Measurements from ENCODE around the gene NR2F1-AS1. TPM values are rescaled to one million over a fixed set of nuclear protein-coding genes. Genes with fewer than 3 reads are reported as not detected.
"Not testable (repeated sequence)": the region's sequence is repeated elsewhere in the genome, so short reads cannot be mapped to it uniquely, and the experiment has no call there.

NR2F1-AS1 gene
- total RNA-seq, 1 experiment from 2014 or later: 1.7 TPM

DNA sequence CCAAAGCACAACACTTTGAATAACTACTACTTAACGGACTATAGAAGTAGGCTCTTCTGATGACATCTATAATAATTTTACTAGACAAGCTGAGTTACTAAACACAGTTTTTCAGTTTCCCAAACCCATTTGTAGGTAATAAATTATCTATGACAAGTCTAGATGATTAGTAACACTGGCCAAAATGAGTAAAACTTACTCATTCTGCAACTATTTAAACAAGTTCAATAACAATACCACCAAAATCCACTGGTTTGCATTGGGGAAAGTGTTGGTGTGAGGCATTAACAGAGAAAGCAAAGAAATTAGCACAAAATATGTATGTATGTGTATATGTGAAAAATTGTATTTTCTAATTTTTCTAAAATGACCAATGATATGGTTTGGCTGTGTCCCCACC, 119.3 kb downstream of the NR2F1-AS1 start:
- H3K27ac ChIP-seq (ENCODE audit: low read length): no peak overlapping the region

GRCh38 chr5:93460286-93460685, 120.7 kb downstream of the NR2F1-AS1 start:
- no peak overlapping the region for H3K27ac ChIP-seq (ENCODE audit: low read length)
- DNase-seq: no peak
- H3K36me3 ChIP-seq (ENCODE audit: insufficient read depth, low read length): no peaks in the 10 kb centered on the region

More for the DNA sequence above, 119.3 kb downstream of the NR2F1-AS1 start:
- no peaks in the 10 kb centered on the region for H3K27me3 ChIP-seq (ENCODE audit: low read length)
- no peaks in the 10 kb centered on the region for H3K9me2 ChIP-seq (replicated peaks; ENCODE audit: insufficient read depth, low read length)
- H3K79me2 ChIP-seq (ENCODE audit: low read length): no peaks in the 10 kb centered on the region
- H4K20me1 ChIP-seq (ENCODE audit: insufficient read depth, low read depth, low read length): no peaks in the 10 kb centered on the region
- H3K4me3 ChIP-seq (ENCODE audit: low read length): no peak overlapping the region
- no peak overlapping the region for H3K4me2 ChIP-seq (ENCODE audit: low read depth, low read length, poor library complexity, severe bottlenecking)
- no peaks in the 10 kb centered on the region for H3K4me1 ChIP-seq (ENCODE audit: low read length)
- H3K9ac ChIP-seq (ENCODE audit: low read length): no peak overlapping the region
- no peaks in the 10 kb centered on the region for H3K36me3 ChIP-seq (ENCODE audit: insufficient read depth, low read length)
- DNase-seq: no peak
- no peak overlapping the region for H2AFZ ChIP-seq (ENCODE audit: low read length)
- H3K9me3 ChIP-seq (ENCODE audit: low read length): no peaks in the 10 kb centered on the region; the same call in 1 of the 2 replicates

DNA sequence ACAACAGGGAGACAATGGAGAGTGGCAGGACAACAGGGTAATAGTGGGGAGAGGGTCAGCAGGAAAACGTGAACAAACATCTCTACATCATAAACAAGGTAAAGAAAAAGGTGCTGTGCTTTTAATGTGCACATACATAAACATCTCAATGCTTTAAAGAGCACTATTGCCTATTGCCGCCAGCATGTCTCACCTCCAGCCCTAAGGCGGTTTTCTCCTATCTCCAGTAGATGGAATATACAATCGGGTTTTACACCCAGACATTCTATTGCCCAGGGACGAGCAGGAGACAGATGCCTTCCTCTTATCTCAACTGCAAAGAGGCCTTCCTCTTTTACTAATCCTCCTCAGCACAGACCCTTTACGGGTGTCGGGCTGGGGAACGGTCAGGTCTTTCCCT, 124.2 kb downstream of the NR2F1-AS1 start:
- H3K79me2 ChIP-seq (ENCODE audit: low read length); DNase-seq; H3K4me3 ChIP-seq (ENCODE audit: low read length); H2AFZ ChIP-seq (ENCODE audit: low read length); H3K4me1 ChIP-seq (ENCODE audit: low read length); H3K27me3 ChIP-seq (ENCODE audit: low read length); H3K4me2 ChIP-seq (ENCODE audit: low read depth, low read length, poor library complexity, severe bottlenecking); H3K9me2 ChIP-seq (replicated peaks; ENCODE audit: insufficient read depth, low read length); H4K20me1 ChIP-seq (ENCODE audit: insufficient read depth, low read depth, low read length); H3K36me3 ChIP-seq (ENCODE audit: insufficient read depth, low read length); H3K9me3 ChIP-seq (ENCODE audit: low read length); H3K9ac ChIP-seq (ENCODE audit: low read length); H3K27ac ChIP-seq (ENCODE audit: low read length): not testable (repeated sequence)

More at GRCh38 chr5:93460286-93460685, 120.7 kb downstream of the NR2F1-AS1 start:
- no peak overlapping the region for H3K4me2 ChIP-seq (ENCODE audit: low read depth, low read length, poor library complexity, severe bottlenecking)
- no peak overlapping the region for H3K9ac ChIP-seq (ENCODE audit: low read length)
- no peak overlapping the region for H2AFZ ChIP-seq (ENCODE audit: low read length)
- no peaks in the 10 kb centered on the region for H3K4me1 ChIP-seq (ENCODE audit: low read length)
- H3K79me2 ChIP-seq (ENCODE audit: low read length): no peaks in the 10 kb centered on the region
- H3K4me3 ChIP-seq (ENCODE audit: low read length): no peak overlapping the region
- no peaks in the 10 kb centered on the region for H3K27me3 ChIP-seq (ENCODE audit: low read length)
- H3K9me2 ChIP-seq (replicated peaks; ENCODE audit: insufficient read depth, low read length): no peaks in the 10 kb centered on the region
- no peaks in the 10 kb centered on the region; the same call in 1 of the 2 replicates for H3K9me3 ChIP-seq (ENCODE audit: low read length)
- H4K20me1 ChIP-seq (ENCODE audit: insufficient read depth, low read depth, low read length): no peaks in the 10 kb centered on the region

GRCh38 chr5:93454896-93455295, 126.1 kb downstream of the NR2F1-AS1 start:
- H3K4me3 ChIP-seq (ENCODE audit: low read length): no peak overlapping the region
- H3K27ac ChIP-seq (ENCODE audit: low read length): no peak overlapping the region
- H3K79me2 ChIP-seq (ENCODE audit: low read length): no peaks in the 10 kb centered on the region

DNA sequence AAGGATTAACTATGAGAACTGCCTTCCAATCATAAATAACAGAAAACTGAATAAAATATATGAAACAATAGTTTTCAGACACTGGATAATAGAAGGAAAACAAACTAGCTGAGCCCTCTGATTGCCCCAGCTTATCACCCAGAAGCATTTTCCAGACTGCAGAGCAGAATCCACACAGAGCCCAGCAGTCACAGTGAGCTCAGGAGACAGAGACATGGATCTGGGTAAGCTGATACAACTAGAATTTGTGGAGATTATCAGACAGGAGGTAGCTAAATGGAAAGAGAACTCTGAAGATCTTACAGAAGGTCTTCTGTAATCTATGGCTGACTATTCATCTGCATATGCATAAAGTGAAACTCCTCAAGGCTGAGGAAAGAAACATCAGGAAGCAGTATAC, 128.8 kb downstream of the NR2F1-AS1 start:
- H3K9me3 ChIP-seq (ENCODE audit: low read length): no peaks in the 10 kb centered on the region
- H3K4me3 ChIP-seq (ENCODE audit: low read length): no peak overlapping the region
- H3K79me2 ChIP-seq (ENCODE audit: low read length): no peaks in the 10 kb centered on the region
- no peaks in the 10 kb centered on the region for H3K9me2 ChIP-seq (replicated peaks; ENCODE audit: insufficient read depth, low read length)
- no peak overlapping the region for H3K9ac ChIP-seq (ENCODE audit: low read length)
- H2AFZ ChIP-seq (ENCODE audit: low read length): no peak overlapping the region
- DNase-seq: no peak
- H3K36me3 ChIP-seq (ENCODE audit: insufficient read depth, low read length): no peaks in the 10 kb centered on the region
- no peak overlapping the region for H3K4me2 ChIP-seq (ENCODE audit: low read depth, low read length, poor library complexity, severe bottlenecking)
- no peaks in the 10 kb centered on the region for H4K20me1 ChIP-seq (ENCODE audit: insufficient read depth, low read depth, low read length)
- H3K27me3 ChIP-seq (ENCODE audit: low read length): no peaks in the 10 kb centered on the region
- no peak overlapping the region for H3K27ac ChIP-seq (ENCODE audit: low read length)
- no peaks in the 10 kb centered on the region for H3K4me1 ChIP-seq (ENCODE audit: low read length)

More at GRCh38 chr5:93454896-93455295, 126.1 kb downstream of the NR2F1-AS1 start:
- H4K20me1 ChIP-seq (ENCODE audit: insufficient read depth, low read depth, low read length): no peaks in the 10 kb centered on the region
- H3K9me2 ChIP-seq (replicated peaks; ENCODE audit: insufficient read depth, low read length): no peaks in the 10 kb centered on the region
- no peaks in the 10 kb centered on the region for H3K27me3 ChIP-seq (ENCODE audit: low read length)
- no peaks in the 10 kb centered on the region for H3K36me3 ChIP-seq (ENCODE audit: insufficient read depth, low read length)
- no peak overlapping the region for H3K9ac ChIP-seq (ENCODE audit: low read length)
- H3K4me2 ChIP-seq (ENCODE audit: low read depth, low read length, poor library complexity, severe bottlenecking): no peak overlapping the region
- DNase-seq: no peak
- no peaks in the 10 kb centered on the region for H3K4me1 ChIP-seq (ENCODE audit: low read length)
- H2AFZ ChIP-seq (ENCODE audit: low read length): no peak overlapping the region
- no peaks in the 10 kb centered on the region for H3K9me3 ChIP-seq (ENCODE audit: low read length)

GRCh38 chr5:93438124-93438523, 142.9 kb downstream of the NR2F1-AS1 start:
- Histone ChIP-seq H4K20me1 (ENCODE audit: insufficient read depth, low read depth, low read length) (no peaks in the 10 kb centered on the region), H3K4me3 (ENCODE audit: low read length) (no peak overlapping the region), H3K4me1 (ENCODE audit: low read length) (no peaks in the 10 kb centered on the region), H3K4me2 (ENCODE audit: low read depth, low read length, poor library complexity, severe bottlenecking) (no peak overlapping the region), H3K36me3 (ENCODE audit: insufficient read depth, low read length) (no peaks in the 10 kb centered on the region), H3K9me2 (replicated peaks; ENCODE audit: insufficient read depth, low read length) (no peaks in the 10 kb centered on the region), H3K27me3 (ENCODE audit: low read length) (no peaks in the 10 kb centered on the region), H3K9ac (ENCODE audit: low read length) (no peak overlapping the region), H3K79me2 (ENCODE audit: low read length) (no peaks in the 10 kb centered on the region), H3K9me3 (ENCODE audit: low read length) (no peaks in the 10 kb centered on the region), H3K27ac (ENCODE audit: low read length) (no peak overlapping the region), H2AFZ (ENCODE audit: low read length) (no peak overlapping the region)
- DNase-seq: no peak

DNA sequence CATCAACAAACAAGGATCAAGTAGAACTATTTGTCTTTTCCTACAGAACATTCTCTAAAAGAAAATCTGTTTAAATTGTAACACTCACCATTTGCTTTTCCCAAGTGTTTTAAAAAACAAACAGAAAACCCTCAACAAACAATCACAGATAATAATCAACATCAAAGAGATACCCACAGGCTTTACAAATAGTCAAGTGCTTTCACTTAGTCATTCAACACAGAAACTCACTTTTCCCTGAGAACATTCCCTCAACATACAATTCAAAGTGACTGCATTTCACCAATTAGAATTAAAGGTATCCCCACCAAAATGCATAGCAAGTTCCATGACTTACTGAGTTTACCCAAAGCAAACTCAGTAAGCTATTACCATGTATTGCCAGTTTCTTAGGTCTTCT, 144.9 kb downstream of the NR2F1-AS1 start:
- DNase-seq: no peak
- Histone ChIP-seq H3K36me3 (ENCODE audit: insufficient read depth, low read length) (no peaks in the 10 kb centered on the region), H3K79me2 (ENCODE audit: low read length) (no peaks in the 10 kb centered on the region), H3K9ac (ENCODE audit: low read length) (no peak overlapping the region), H3K9me2 (replicated peaks; ENCODE audit: insufficient read depth, low read length) (no peaks in the 10 kb centered on the region), H3K27me3 (ENCODE audit: low read length) (no peaks in the 10 kb centered on the region), H3K27ac (ENCODE audit: low read length) (no peak overlapping the region), H3K4me2 (ENCODE audit: low read depth, low read length, poor library complexity, severe bottlenecking) (no peak overlapping the region), H3K4me3 (ENCODE audit: low read length) (no peak overlapping the region), H2AFZ (ENCODE audit: low read length) (no peak overlapping the region), H4K20me1 (ENCODE audit: insufficient read depth, low read depth, low read length) (no peaks in the 10 kb centered on the region), H3K4me1 (ENCODE audit: low read length) (no peaks in the 10 kb centered on the region), H3K9me3 (ENCODE audit: low read length) (no peaks in the 10 kb centered on the region)

DNA sequence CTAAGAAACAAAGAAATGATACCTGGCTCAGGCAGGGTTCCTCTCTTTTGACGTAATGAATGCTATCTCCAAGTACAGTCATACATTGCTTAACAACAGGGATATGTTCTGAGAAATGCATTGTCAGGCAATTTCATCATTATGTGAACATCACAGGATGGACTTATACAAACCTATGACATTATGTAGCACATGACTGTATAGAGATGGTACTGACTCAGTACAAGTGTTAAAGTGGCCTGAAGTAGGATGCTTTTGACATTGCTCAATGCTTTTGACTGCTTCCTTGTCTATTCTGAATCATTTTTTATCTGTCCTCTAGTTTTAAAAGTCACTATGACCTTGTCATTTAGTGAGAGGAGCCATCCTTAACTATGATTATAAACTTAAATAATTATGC, 147.6 kb downstream of the NR2F1-AS1 start:
- no peaks in the 10 kb centered on the region for H3K36me3 ChIP-seq (ENCODE audit: insufficient read depth, low read length)
- H3K27ac ChIP-seq (ENCODE audit: low read length): no peak overlapping the region
- no peak overlapping the region for H3K4me2 ChIP-seq (ENCODE audit: low read depth, low read length, poor library complexity, severe bottlenecking)
- H3K9me3 ChIP-seq (ENCODE audit: low read length): no peaks in the 10 kb centered on the region
- H3K9me2 ChIP-seq (replicated peaks; ENCODE audit: insufficient read depth, low read length): no peaks in the 10 kb centered on the region
- no peaks in the 10 kb centered on the region for H3K79me2 ChIP-seq (ENCODE audit: low read length)
- H3K9ac ChIP-seq (ENCODE audit: low read length): no peak overlapping the region
- no peak overlapping the region for H3K4me3 ChIP-seq (ENCODE audit: low read length)
- H2AFZ ChIP-seq (ENCODE audit: low read length): no peak overlapping the region
- H4K20me1 ChIP-seq (ENCODE audit: insufficient read depth, low read depth, low read length): no peaks in the 10 kb centered on the region
- H3K4me1 ChIP-seq (ENCODE audit: low read length): no peaks in the 10 kb centered on the region
- no peaks in the 10 kb centered on the region for H3K27me3 ChIP-seq (ENCODE audit: low read length)
- no peak for DNase-seq

DNA sequence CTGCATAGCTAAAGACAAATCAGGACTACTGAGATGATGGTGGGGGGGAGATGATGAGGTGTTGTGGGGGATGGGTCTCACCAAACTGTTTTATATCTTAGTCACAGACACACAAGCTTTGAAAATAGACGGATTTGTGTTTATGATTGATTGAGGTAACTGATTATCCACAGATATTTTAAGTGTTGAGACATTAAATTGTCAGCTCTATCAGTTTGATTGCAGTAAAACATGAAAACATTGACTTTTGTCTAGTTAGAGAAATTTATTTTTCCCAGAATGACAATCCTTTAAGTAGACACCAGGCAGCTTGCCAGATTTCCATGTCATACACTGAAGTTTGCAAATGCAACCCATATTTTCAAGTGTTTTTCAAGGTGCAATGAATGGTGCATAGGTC, 149.8 kb downstream of the NR2F1-AS1 start:
- Histone ChIP-seq H3K9me3 (ENCODE audit: low read length) (no peaks in the 10 kb centered on the region), H4K20me1 (ENCODE audit: insufficient read depth, low read depth, low read length) (no peaks in the 10 kb centered on the region), H2AFZ (ENCODE audit: low read length) (no peak overlapping the region), H3K9me2 (replicated peaks; ENCODE audit: insufficient read depth, low read length) (no peaks in the 10 kb centered on the region), H3K79me2 (ENCODE audit: low read length) (no peaks in the 10 kb centered on the region), H3K4me2 (ENCODE audit: low read depth, low read length, poor library complexity, severe bottlenecking) (no peak overlapping the region), H3K9ac (ENCODE audit: low read length) (no peak overlapping the region), H3K4me3 (ENCODE audit: low read length) (no peak overlapping the region), H3K4me1 (ENCODE audit: low read length) (no peaks in the 10 kb centered on the region), H3K27ac (ENCODE audit: low read length) (no peak overlapping the region), H3K36me3 (ENCODE audit: insufficient read depth, low read length) (no peaks in the 10 kb centered on the region), H3K27me3 (ENCODE audit: low read length) (no peaks in the 10 kb centered on the region)
- no peak for DNase-seq
